ENCODE results near the gene SEC14L2. TPM values are rescaled to one million over a fixed set of nuclear protein-coding genes. Genes with fewer than 3 reads are reported as not detected.

Gene SEC14L2
- total RNA-seq, 3 donors from 2014 or later: 10.4 to 13.2 (median 12.5) TPM

- peaks cover 20% of the 10 kb centered on the region for H3K36me3 Mint-ChIP-seq (ENCODE audit: insufficient read depth)
- ATAC-seq (peak; percentile 86 to 87), DNase-seq (peak; percentile 96)
- no peaks in the 10 kb centered on the region for H3K27me3 Mint-ChIP-seq (ENCODE audit: low read depth)
- H3K9me3 Mint-ChIP-seq: no peaks in the 10 kb centered on the region
- peak overlapping the region; percentile 93 for H3K4me3 Mint-ChIP-seq
- peaks cover 57% of the 10 kb centered on the region for H3K4me1 Mint-ChIP-seq (ENCODE audit: low read depth)
Observed at GRCh38 chr22:30423959-30424533, 27.2 kb downstream of the SEC14L2 start.

GRCh38 chr22:30424534-30425326, 27.9 kb downstream of the SEC14L2 start:
- peaks cover 17% of the 10 kb centered on the region for H3K36me3 Mint-ChIP-seq (ENCODE audit: insufficient read depth)
- H3K9me3 Mint-ChIP-seq: no peaks in the 10 kb centered on the region
- H3K4me1 Mint-ChIP-seq (ENCODE audit: low read depth): peaks cover 57% of the 10 kb centered on the region
- no peak for DNase-seq
- H3K27me3 Mint-ChIP-seq (ENCODE audit: low read depth): no peaks in the 10 kb centered on the region
- ATAC-seq: no peak
- peak overlapping the region; percentile 93 for H3K4me3 Mint-ChIP-seq

GRCh38 chr22:30425327-30425615, 28.5 kb downstream of the SEC14L2 start:
- no peak for DNase-seq
- Mint-ChIP-seq H3K4me3 (peak overlapping the region; percentile 93), H3K4me1 (ENCODE audit: low read depth) (peaks cover 56% of the 10 kb centered on the region), H3K36me3 (ENCODE audit: insufficient read depth) (peaks cover 14% of the 10 kb centered on the region), H3K27me3 (ENCODE audit: low read depth) (no peaks in the 10 kb centered on the region), H3K9me3 (no peaks in the 10 kb centered on the region)
- ATAC-seq: no peak

GRCh38 chr22:30425616-30426387, 29.0 kb downstream of the SEC14L2 start, which contains the start of gene MTFP1:
Gene MTFP1, plus strand, starts transcription at chr22:30425768. Its CDS starts 112 bp downstream, at chr22:30425880.
- Mint-ChIP-seq H3K36me3 (ENCODE audit: insufficient read depth) (peaks cover 11% of the 10 kb centered on the region), H3K4me1 (ENCODE audit: low read depth) (peaks cover 51% of the 10 kb centered on the region), H3K27me3 (ENCODE audit: low read depth) (no peaks in the 10 kb centered on the region), H3K4me3 (peak within 1 kb of the TSS; percentile 93), H3K9me3 (no peaks in the 10 kb centered on the region)
- ATAC-seq (peak; percentile 7 to 13), DNase-seq (peak; percentile 42)

GRCh38 chr22:30426388-30427353, 29.9 kb downstream of the SEC14L2 start:
- peak overlapping the region; percentile 93 for H3K4me3 Mint-ChIP-seq
- DNase-seq: peak; percentile 83
- peak; percentile 34 to 47 for ATAC-seq
- H3K4me1 Mint-ChIP-seq (ENCODE audit: low read depth): peaks cover 43% of the 10 kb centered on the region
- no peaks in the 10 kb centered on the region for H3K9me3 Mint-ChIP-seq
- H3K36me3 Mint-ChIP-seq (ENCODE audit: insufficient read depth): peaks cover 11% of the 10 kb centered on the region
- H3K27me3 Mint-ChIP-seq (ENCODE audit: low read depth): no peaks in the 10 kb centered on the region

- Mint-ChIP-seq H3K4me1 (ENCODE audit: low read depth) (peaks cover 31% of the 10 kb centered on the region), H3K27me3 (ENCODE audit: low read depth) (no peaks in the 10 kb centered on the region), H3K9me3 (no peaks in the 10 kb centered on the region), H3K36me3 (ENCODE audit: insufficient read depth) (peaks cover 6% of the 10 kb centered on the region), H3K4me3 (no peak overlapping the region)
- ATAC-seq (no peak), DNase-seq (no peak)
Observed at GRCh38 chr22:30427871-30428270, 31.1 kb downstream of the SEC14L2 start.

- no peak for ATAC-seq
- H3K4me1 Mint-ChIP-seq (ENCODE audit: low read depth): peaks cover 30% of the 10 kb centered on the region
Observed at GRCh38 chr22:30429887-30430286, 33.1 kb downstream of the SEC14L2 start.

GRCh38 chr22:30430933-30431332, 34.1 kb downstream of the SEC14L2 start:
- Mint-ChIP-seq H3K4me3 (no peak overlapping the region), H3K27me3 (ENCODE audit: low read depth) (no peaks in the 10 kb centered on the region), H3K4me1 (ENCODE audit: low read depth) (peaks cover 33% of the 10 kb centered on the region), H3K36me3 (ENCODE audit: insufficient read depth) (peaks cover 12% of the 10 kb centered on the region), H3K9me3 (peaks cover 7% of the 10 kb centered on the region)
- ATAC-seq (no peak), DNase-seq (no peak)

More at GRCh38 chr22:30429887-30430286, 33.1 kb downstream of the SEC14L2 start:
- Mint-ChIP-seq H3K36me3 (ENCODE audit: insufficient read depth) (peaks cover 6% of the 10 kb centered on the region), H3K9me3 (no peaks in the 10 kb centered on the region), H3K27me3 (ENCODE audit: low read depth) (no peaks in the 10 kb centered on the region), H3K4me3 (no peak overlapping the region)
- DNase-seq: no peak

- ATAC-seq: no peak
- DNase-seq: no peak
- H3K4me1 Mint-ChIP-seq (ENCODE audit: low read depth): peaks cover 27% of the 10 kb centered on the region
- peaks cover 13% of the 10 kb centered on the region for H3K36me3 Mint-ChIP-seq (ENCODE audit: insufficient read depth)
- no peak overlapping the region for H3K4me3 Mint-ChIP-seq
- H3K9me3 Mint-ChIP-seq: peaks cover 12% of the 10 kb centered on the region
- no peaks in the 10 kb centered on the region for H3K27me3 Mint-ChIP-seq (ENCODE audit: low read depth)
Observed at GRCh38 chr22:30432096-30432495, 35.3 kb downstream of the SEC14L2 start.

GRCh38 chr22:30432520-30432919, 35.7 kb downstream of the SEC14L2 start:
- no peak for ATAC-seq
- no peak for DNase-seq
- Mint-ChIP-seq H3K4me3 (no peak overlapping the region), H3K36me3 (ENCODE audit: insufficient read depth) (peaks cover 13% of the 10 kb centered on the region), H3K4me1 (ENCODE audit: low read depth) (peaks cover 23% of the 10 kb centered on the region), H3K9me3 (peaks cover 13% of the 10 kb centered on the region), H3K27me3 (ENCODE audit: low read depth) (peaks cover 2% of the 10 kb centered on the region)

GRCh38 chr22:30433227-30433626, 36.4 kb downstream of the SEC14L2 start:
- Mint-ChIP-seq H3K4me3 (no peak overlapping the region), H3K9me3 (peaks cover 13% of the 10 kb centered on the region), H3K36me3 (ENCODE audit: insufficient read depth) (peaks cover 11% of the 10 kb centered on the region), H3K4me1 (ENCODE audit: low read depth) (peaks cover 23% of the 10 kb centered on the region), H3K27me3 (ENCODE audit: low read depth) (peaks cover 9% of the 10 kb centered on the region)
- DNase-seq: no peak
- no peak for ATAC-seq

- Mint-ChIP-seq H3K9me3 (peaks cover 13% of the 10 kb centered on the region), H3K4me1 (ENCODE audit: low read depth) (peaks cover 23% of the 10 kb centered on the region), H3K27me3 (ENCODE audit: low read depth) (peaks cover 14% of the 10 kb centered on the region), H3K4me3 (no peak overlapping the region), H3K36me3 (ENCODE audit: insufficient read depth) (peaks cover 7% of the 10 kb centered on the region)
- no peak for ATAC-seq
- DNase-seq: no peak
Observed at GRCh38 chr22:30433773-30434172, 37.0 kb downstream of the SEC14L2 start.

- no peak for ATAC-seq
- Mint-ChIP-seq H3K4me1 (ENCODE audit: low read depth) (peaks cover 23% of the 10 kb centered on the region), H3K9me3 (peaks cover 13% of the 10 kb centered on the region), H3K4me3 (no peak overlapping the region), H3K27me3 (ENCODE audit: low read depth) (peaks cover 20% of the 10 kb centered on the region), H3K36me3 (ENCODE audit: insufficient read depth) (peaks cover 7% of the 10 kb centered on the region)
- no peak for DNase-seq
Observed at GRCh38 chr22:30434843-30435242, 38.0 kb downstream of the SEC14L2 start.
